DND-41 (cell line): Measurements from ENCODE around the gene ACOT6.
"Not testable (repeated sequence)": the region's sequence is repeated elsewhere in the genome, so short reads cannot be mapped to it uniquely, and the experiment has no call there.

Experiments
- ATAC-seq: fragments of 200-7000 bp; cut with Tn5 transposase; 3 replicates; pipeline ENCODE4 v1.9.1; 2021; ENCODE audit warnings: low read depth; ENCODE audit not compliant: insufficient read depth
- DNase-seq: peaks from one replicate; pipeline ENCODE4 v3.0.0-alpha.2; 2020
- H2AFZ ChIP-seq: 2 replicates; pipeline ENCODE4 v1.6.0; 2012; ENCODE audit warnings: low read depth, low read length
- H3K27ac ChIP-seq: 2 replicates; pipeline ENCODE4 v1.5.1; 2012; ENCODE audit warnings: low read length, inconsistent platforms
- H3K27me3 ChIP-seq: fragments of 200-600 bp; sonication (generic); 2 replicates; pipeline ENCODE4 v1.6.0; 2012; ENCODE audit warnings: low read length, mild to moderate bottlenecking, inconsistent platforms; ENCODE audit not compliant: insufficient read depth, poor library complexity
- H3K36me3 ChIP-seq: 2 replicates; pipeline ENCODE4 v1.5.1; 2012; ENCODE audit warnings: low read length, inconsistent platforms; ENCODE audit not compliant: insufficient read depth
- H3K4me1 ChIP-seq: 2 replicates; pipeline ENCODE4 v1.5.1; 2012; ENCODE audit warnings: mild to moderate bottlenecking, low read length; ENCODE audit not compliant: insufficient read depth
- H3K4me2 ChIP-seq: 2 replicates; pipeline ENCODE4 v1.6.0; 2012; ENCODE audit warnings: mild to moderate bottlenecking, moderate library complexity, low read length, inconsistent platforms; ENCODE audit not compliant: insufficient read depth
- H3K4me3 ChIP-seq, 2 experiments: fragments of 200-600 bp in 1 of 2; shearing (Covaris generic) in 1 of 2; 2 replicates each; pipeline ENCODE4 v1.5.1; 2012 to 2016; ENCODE audit warnings: inconsistent platforms in 2 of 2, low read length in 2 of 2, mild to moderate bottlenecking in 2 of 2, low read depth in 1 of 2, moderate library complexity in 1 of 2
- H3K79me2 ChIP-seq: 2 replicates; pipeline ENCODE4 v1.6.0; 2012; ENCODE audit warnings: low read length, inconsistent platforms; ENCODE audit not compliant: insufficient read depth
- H3K9ac ChIP-seq: 2 replicates; pipeline ENCODE4 v1.6.0; 2012; ENCODE audit warnings: low read depth, mild to moderate bottlenecking, inconsistent platforms, low read length, moderate library complexity
- H3K9me3 ChIP-seq: 2 replicates; pipeline ENCODE4 v1.5.1; 2012; ENCODE audit warnings: low read length, moderate library complexity, mild to moderate bottlenecking, inconsistent platforms; ENCODE audit not compliant: insufficient read depth, severe bottlenecking
- H4K20me1 ChIP-seq: 2 replicates; pipeline ENCODE4 v1.6.0; 2012; ENCODE audit warnings: low read length; ENCODE audit not compliant: insufficient read depth
- CTCF ChIP-seq: IDR thresholded peaks from 2 replicates; pipeline ENCODE4 v1.5.1; 2012; ENCODE audit warnings: borderline replicate concordance, low read length, moderate library complexity, mild to moderate bottlenecking; ENCODE audit not compliant: poor library complexity, severe bottlenecking; ENCODE audit errors: extremely low read depth
- EZH2 ChIP-seq: IDR thresholded peaks from 3 replicates; pipeline ENCODE4 v1.6.1; 2012; ENCODE audit warnings: borderline replicate concordance, low read depth, mild to moderate bottlenecking, moderate library complexity, low read length, inconsistent platforms; ENCODE audit not compliant: severe bottlenecking

Gene ACOT6

GRCh38 chr14:73634011-73634833 lies 21.9 kb downstream of the ACOT6 start:
- no peak overlapping the region for H3K4me2 ChIP-seq
- peaks cover 4% of the 10 kb centered on the region for H3K27me3 ChIP-seq
- H3K79me2 ChIP-seq, result no peaks in the 10 kb centered on the region
- H3K4me3 ChIP-seq, result no peak overlapping the region
- no peaks in the 10 kb centered on the region for H4K20me1 ChIP-seq
- H3K27ac ChIP-seq, result no peak overlapping the region
- H3K9me3 ChIP-seq, result no peaks in the 10 kb centered on the region
- no peak overlapping the region for H2AFZ ChIP-seq
- no peaks in the 10 kb centered on the region for H3K4me1 ChIP-seq
- no peaks in the 10 kb centered on the region for H3K36me3 ChIP-seq
- no peak overlapping the region for H3K9ac ChIP-seq
- TF ChIP-seq CTCF, result no peak
- no peak for TF ChIP-seq EZH2
- DNase-seq, result no peak
- ATAC-seq, result no peak

- not testable (repeated sequence) for H3K9me3 ChIP-seq, ATAC-seq, H3K4me3 ChIP-seq, H3K9ac ChIP-seq, DNase-seq, H3K4me2 ChIP-seq, H3K36me3 ChIP-seq, H2AFZ ChIP-seq, H3K79me2 ChIP-seq, H3K27ac ChIP-seq, H3K27me3 ChIP-seq, H4K20me1 ChIP-seq, H3K4me1 ChIP-seq
Observed at GRCh38 chr14:73636355-73636754, 24.0 kb downstream of the ACOT6 start.

- Histone ChIP-seq H3K4me3 (no peak overlapping the region), H3K27me3 (peaks cover 4% of the 10 kb centered on the region), H3K9me3 (no peaks in the 10 kb centered on the region), H3K36me3 (no peaks in the 10 kb centered on the region), H2AFZ (no peak overlapping the region), H3K27ac (no peak overlapping the region), H3K4me2 (no peak overlapping the region), H3K9ac (no peak overlapping the region), H3K4me1 (no peaks in the 10 kb centered on the region), H3K79me2 (no peaks in the 10 kb centered on the region), H4K20me1 (no peaks in the 10 kb centered on the region)
- DNase-seq, result no peak
- no peak for ATAC-seq
- TF ChIP-seq CTCF, result no peak
- no peak for TF ChIP-seq EZH2
Observed at GRCh38 chr14:73637830-73638229, 25.5 kb downstream of the ACOT6 start.

GRCh38 chr14:73640796-73641365 lies 28.6 kb downstream of the ACOT6 start:
- Histone ChIP-seq H3K27me3 (peaks cover 4% of the 10 kb centered on the region), H3K36me3 (no peaks in the 10 kb centered on the region), H3K27ac (no peak overlapping the region), H3K4me2 (no peak overlapping the region), H4K20me1 (no peaks in the 10 kb centered on the region), H3K4me1 (peaks cover 16% of the 10 kb centered on the region), H3K9ac (no peak overlapping the region), H3K4me3 (no peak overlapping the region), H2AFZ (no peak overlapping the region), H3K9me3 (no peaks in the 10 kb centered on the region), H3K79me2 (peaks cover 10% of the 10 kb centered on the region)
- DNase-seq, result no peak
- no peak for TF ChIP-seq CTCF
- no peak for TF ChIP-seq EZH2
- no peak for ATAC-seq
